Nephron (organoid): ENCODE data around the gene PCOLCE2.

ENCODE experiments used
- H3K27ac Mint-ChIP-seq, 3 experiments: 2 replicates each; pipeline ENCODE4 v1.8.0; 2020; ENCODE audit warnings: mixed read lengths in 3 of 3, mild to moderate bottlenecking in 2 of 3, moderate library complexity in 1 of 3
- H3K27me3 Mint-ChIP-seq: 2 replicates; pipeline ENCODE4 v1.8.0; 2021; ENCODE audit warnings: low read depth, mild to moderate bottlenecking, moderate library complexity, mixed read lengths
- H3K36me3 Mint-ChIP-seq: 2 replicates; pipeline ENCODE4 v1.8.0; 2020; ENCODE audit warnings: low read depth, mixed read lengths
- H3K4me1 Mint-ChIP-seq: 2 replicates; pipeline ENCODE4 v1.8.0; 2020; ENCODE audit warnings: mixed read lengths
- H3K4me3 Mint-ChIP-seq, 3 experiments: 2 replicates each; pipeline ENCODE4 v1.8.0; 2020; ENCODE audit warnings: mild to moderate bottlenecking in 3 of 3, mixed read lengths in 3 of 3, moderate library complexity in 2 of 3
- H3K9me3 Mint-ChIP-seq: 2 replicates; pipeline ENCODE4 v1.8.0; 2020; ENCODE audit warnings: mixed read lengths
- CTCF ChIP-seq, 3 experiments: fragments of 200-600 bp; sonication (generic); IDR thresholded peaks; one replicate each; pipeline ENCODE4 v1.5.0; 2021; ENCODE audit warnings: antibody characterized with exemption in 3 of 3; ENCODE audit not compliant: unreplicated experiment in 3 of 3

Gene PCOLCE2

GRCh38 chr3:142909282-142909681, 20.4 kb upstream of the PCOLCE2 start:
- Mint-ChIP-seq H3K27me3 (peaks cover 13% of the 10 kb centered on the region), H3K4me1 (peaks cover 5% of the 10 kb centered on the region), H3K36me3 (no peaks in the 10 kb centered on the region), H3K27ac (no peak overlapping the region), H3K4me3 (no peak overlapping the region), H3K9me3 (no peaks in the 10 kb centered on the region)
- TF ChIP-seq CTCF (IDR thresholded peaks at IDR 0.05; ENCODE audit: unreplicated experiment in 3 of 3): no peak

- Mint-ChIP-seq H3K36me3 (no peaks in the 10 kb centered on the region), H3K9me3 (no peaks in the 10 kb centered on the region), H3K4me1 (peaks cover 5% of the 10 kb centered on the region), H3K27ac (no peak overlapping the region), H3K4me3 (no peak overlapping the region), H3K27me3 (peaks cover 13% of the 10 kb centered on the region)
- TF ChIP-seq CTCF (IDR thresholded peaks at IDR 0.05; ENCODE audit: unreplicated experiment in 3 of 3): no peak
These were observed 19.1 kb upstream of the PCOLCE2 start for GRCh38 chr3:142907996-142908395.

GRCh38 chr3:142904639-142905436, 16.0 kb upstream of the PCOLCE2 start:
- no peak for TF ChIP-seq CTCF (IDR thresholded peaks at IDR 0.05; ENCODE audit: unreplicated experiment in 3 of 3)
- Mint-ChIP-seq H3K36me3 (no peaks in the 10 kb centered on the region), H3K27ac (no peak overlapping the region), H3K4me3 (no peak overlapping the region), H3K27me3 (peaks cover 6% of the 10 kb centered on the region), H3K9me3 (no peaks in the 10 kb centered on the region), H3K4me1 (no peaks in the 10 kb centered on the region)

- H3K27ac Mint-ChIP-seq: no peak overlapping the region
- H3K36me3 Mint-ChIP-seq: no peaks in the 10 kb centered on the region
- H3K27me3 Mint-ChIP-seq: peaks cover 6% of the 10 kb centered on the region
- no peaks in the 10 kb centered on the region for H3K4me1 Mint-ChIP-seq
- no peak overlapping the region for H3K4me3 Mint-ChIP-seq
- no peak for TF ChIP-seq CTCF (IDR thresholded peaks at IDR 0.05; ENCODE audit: unreplicated experiment in 3 of 3)
- no peaks in the 10 kb centered on the region for H3K9me3 Mint-ChIP-seq
These were observed 13.5 kb upstream of the PCOLCE2 start for GRCh38 chr3:142902356-142902755.

- H3K27ac Mint-ChIP-seq: no peak overlapping the region
- H3K27me3 Mint-ChIP-seq: no peaks in the 10 kb centered on the region
- H3K4me1 Mint-ChIP-seq: no peaks in the 10 kb centered on the region
- TF ChIP-seq CTCF (IDR thresholded peaks at IDR 0.05; ENCODE audit: unreplicated experiment in 3 of 3): no peak
- H3K36me3 Mint-ChIP-seq: no peaks in the 10 kb centered on the region
- no peak overlapping the region for H3K4me3 Mint-ChIP-seq
- peaks cover 3% of the 10 kb centered on the region for H3K9me3 Mint-ChIP-seq
These were observed 9.7 kb upstream of the PCOLCE2 start for GRCh38 chr3:142898346-142899213.
